Thoracic aorta (tissue), 2 donors: ENCODE data around the gene TMEM184B. TPM values are rescaled to one million over a fixed set of nuclear protein-coding genes. Genes with fewer than 3 reads are reported as not detected.
A peak's percentile ranks its signal among the peaks of the same experiment; 100 is the strongest.

Experiments used
- ATAC-seq: fragments of 150-250 bp; one replicate; pipeline ENCODE4 v1.8.0; 2017; ENCODE audit warnings: low read depth; ENCODE audit not compliant: insufficient number of reproducible peaks, low FRiP score
- DNase-seq: peaks from one replicate; pipeline ENCODE4 v3.0.0-alpha.2; 2020; ENCODE audit warnings: low spot score
- H3K27ac ChIP-seq, 2 donors: fragments of 200-600 bp; sonication (generic); 1 replicate in 1 of 2; 2 replicates in 1 of 2; pipeline ENCODE4 v1.5.1; 2016; ENCODE audit warnings: mild to moderate bottlenecking in 2 of 2, moderate library complexity in 2 of 2
- H3K27me3 ChIP-seq: fragments of 200-600 bp; sonication (generic); replicated peaks from 2 replicates; pipeline ENCODE4 v1.6.0; 2016; ENCODE audit warnings: mild to moderate bottlenecking; ENCODE audit not compliant: insufficient read depth
- H3K36me3 ChIP-seq: fragments of 200-600 bp; sonication (generic); one replicate; pipeline ENCODE4 v1.5.1; 2016
- H3K4me1 ChIP-seq, 2 donors: fragments of 200-600 bp; sonication (generic); 1 replicate in 1 of 2; 2 replicates in 1 of 2; pipeline versions ENCODE4 v1.5.1 to v1.6.0; 2016; ENCODE audit warnings: low read depth in 2 of 2, mild to moderate bottlenecking in 1 of 2; ENCODE audit not compliant: control insufficient read depth in 1 of 2
- H3K4me3 ChIP-seq: fragments of 200-600 bp; sonication (generic); 2 replicates; pipeline ENCODE4 v1.5.1; 2016; ENCODE audit warnings: mild to moderate bottlenecking
- H3K9me3 ChIP-seq: fragments of 200-600 bp; sonication (generic); 2 replicates; pipeline ENCODE4 v1.5.1; 2016
- CTCF ChIP-seq: fragments of 200-600 bp; sonication (generic); IDR thresholded peaks from one replicate; pipeline ENCODE4 v1.5.1; 2019; ENCODE audit warnings: antibody characterized with exemption
- total RNA-seq, 2 donors: library from RNA; depleted of rRNA; stranded (reverse); fragments of >200 nt; gene quantifications; one replicate each; pipeline versions ENCODE4 v1.1.0 to v1.2.3, GENCODE V29; 2016

TMEM184B gene
- total RNA-seq, 2 donors from 2014 or later, result 134 to 254 TPM

- H3K36me3 ChIP-seq, result peaks cover 2% of the 10 kb centered on the region
- ATAC-seq, result no peak
- no peaks in the 10 kb centered on the region for H3K9me3 ChIP-seq
- H3K4me1 ChIP-seq, result peaks cover 14 to 19% of the 10 kb centered on the region in 2 donors
- DNase-seq, result no peak
- no peak overlapping the region for H3K27ac ChIP-seq
- no peaks in the 10 kb centered on the region for H3K27me3 ChIP-seq
- TF ChIP-seq CTCF, result no peak
- no peak overlapping the region for H3K4me3 ChIP-seq
These were observed 14.3 kb upstream of the TMEM184B start for GRCh38 chr22:38286915-38287669.

GRCh38 chr22:38285018-38285417 is 12.2 kb upstream of the TMEM184B start:
- H3K27ac ChIP-seq, result peak overlapping the region; percentile 82 to 89

GRCh38 chr22:38284042-38284402 is 11.2 kb upstream of the TMEM184B start:
- H3K4me1 ChIP-seq, result peaks cover 14 to 19% of the 10 kb centered on the region in 2 donors
- no peaks in the 10 kb centered on the region for H3K9me3 ChIP-seq
- TF ChIP-seq CTCF, result no peak
- no peaks in the 10 kb centered on the region for H3K27me3 ChIP-seq
- H3K27ac ChIP-seq, result peak overlapping the region; percentile 82 to 89
- H3K36me3 ChIP-seq, result no peaks in the 10 kb centered on the region
- ATAC-seq, result peak; percentile 75
- H3K4me3 ChIP-seq, result no peak overlapping the region
- DNase-seq, result peak; percentile 53

More at GRCh38 chr22:38285018-38285417, 12.2 kb upstream of the TMEM184B start:
- no peaks in the 10 kb centered on the region for H3K27me3 ChIP-seq
- H3K36me3 ChIP-seq, result no peaks in the 10 kb centered on the region
- no peak for TF ChIP-seq CTCF
- ATAC-seq, result no peak
- H3K4me1 ChIP-seq, result peaks cover 14 to 19% of the 10 kb centered on the region in 2 donors
- no peaks in the 10 kb centered on the region for H3K9me3 ChIP-seq
- no peak for DNase-seq
- H3K4me3 ChIP-seq, result no peak overlapping the region

- H3K36me3 ChIP-seq, result no peaks in the 10 kb centered on the region
- ATAC-seq (no peak), DNase-seq (no peak)
- no peak for TF ChIP-seq CTCF
- peaks cover 14 to 19% of the 10 kb centered on the region in 2 donors for H3K4me1 ChIP-seq
- H3K9me3 ChIP-seq, result no peaks in the 10 kb centered on the region
- H3K27me3 ChIP-seq, result no peaks in the 10 kb centered on the region
- H3K4me3 ChIP-seq, result no peak overlapping the region
- peak overlapping the region in 1 of 2 donors; percentile 82 for H3K27ac ChIP-seq
These were observed 9.6 kb upstream of the TMEM184B start for GRCh38 chr22:38282397-38282796.

GRCh38 chr22:38276166-38276565 is 3.4 kb upstream of the TMEM184B start:
- Histone ChIP-seq H3K9me3 (no peaks in the 10 kb centered on the region), H3K36me3 (no peaks in the 10 kb centered on the region), H3K27me3 (no peaks in the 10 kb centered on the region), H3K27ac (no peak overlapping the region), H3K4me1 (peaks cover 10 to 18% of the 10 kb centered on the region in 2 donors), H3K4me3 (no peak overlapping the region)
- no peak for TF ChIP-seq CTCF
- ATAC-seq, result no peak
- DNase-seq, result no peak
